SIG-M5 treated with dmso at 0.1 percent for 504 hours (cell line): ENCODE data around the gene FHL1.

Source experiments
- DNase-seq: peaks from one replicate; lab custom pipeline; 2025; ENCODE audit not compliant: unreplicated experiment; lab: John Stamatoyannopoulos, UW

FHL1 gene

DNA sequence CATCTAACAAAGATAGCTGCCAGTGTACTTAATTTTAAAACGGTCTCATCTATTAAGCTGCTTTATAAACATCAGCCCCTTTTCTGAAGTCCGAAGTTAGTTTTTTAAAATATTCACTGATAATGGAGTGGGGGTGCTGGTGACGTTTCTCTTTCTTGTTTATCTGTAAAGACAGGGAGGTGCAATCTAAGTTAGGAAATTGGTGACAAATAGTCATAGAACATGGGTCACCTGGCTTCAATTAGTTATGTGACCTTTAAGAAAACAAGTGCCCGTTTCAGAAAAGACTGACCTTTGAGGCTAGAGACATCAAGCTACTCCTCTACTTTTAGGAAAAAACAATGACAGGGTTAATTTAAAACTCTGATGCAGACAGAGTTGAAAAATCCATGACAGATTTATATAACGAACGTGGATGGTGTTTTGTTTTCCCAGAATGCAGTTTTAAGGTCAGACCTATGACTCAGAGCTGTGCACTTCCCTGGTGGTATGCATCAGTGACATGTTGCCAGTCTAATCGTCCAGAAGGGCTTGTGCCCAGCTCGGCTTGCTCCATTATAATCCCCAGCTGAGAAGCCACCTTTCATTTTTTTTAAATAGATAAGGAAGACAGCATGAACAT, 38.2 kb downstream of the FHL1 start:
- no peak for DNase-seq

DNA sequence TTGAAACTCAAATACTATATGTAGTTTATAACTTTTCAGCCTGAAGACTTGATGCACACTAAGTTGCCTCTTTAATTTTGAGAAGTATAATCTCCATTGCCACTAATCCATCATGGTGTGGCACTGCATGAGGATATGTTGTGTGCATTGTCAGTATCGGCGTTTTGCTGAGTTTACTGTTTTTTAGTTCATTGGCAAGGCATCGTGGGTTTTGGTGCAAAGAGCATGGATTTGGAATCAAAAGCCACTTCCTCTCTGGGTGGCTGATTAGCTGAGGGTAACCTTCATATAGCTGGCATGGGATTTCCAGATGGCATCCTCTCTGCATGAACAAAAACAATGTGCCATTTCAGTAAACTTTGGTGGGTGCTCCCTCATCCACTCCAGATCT, 38.7 kb downstream of the FHL1 start:
- DNase-seq, result no peak

DNA sequence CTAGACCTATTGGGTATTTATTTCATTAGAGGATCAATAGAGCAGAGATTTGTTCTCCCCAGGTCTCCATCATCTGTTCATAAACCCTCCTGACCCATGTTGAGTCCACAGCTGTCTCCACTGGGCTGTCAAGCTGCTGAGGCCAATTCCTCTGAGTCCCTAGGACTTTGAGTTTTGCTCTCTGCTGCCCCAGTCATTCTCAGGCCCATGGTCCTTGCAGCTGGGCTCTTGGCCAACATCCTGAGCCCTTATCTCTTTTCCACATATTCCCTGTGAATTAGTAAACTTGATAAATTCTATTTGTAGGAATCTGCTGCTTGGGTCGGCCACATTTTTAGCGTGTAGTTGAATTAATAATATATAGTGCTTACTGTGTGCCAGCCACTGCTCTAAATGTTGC, 41.9 kb downstream of the FHL1 start:
- no peak for DNase-seq

- no peak for DNase-seq
These were observed 42.8 kb downstream of the FHL1 start for GRCh38 chrX:136190038-136190713.

GRCh38 chrX:136191171-136191570, 43.8 kb downstream of the FHL1 start:
- DNase-seq, result no peak

GRCh38 chrX:136192135-136192534, 44.8 kb downstream of the FHL1 start:
- no peak for DNase-seq

- DNase-seq, result peak; percentile 45
These were observed 45.6 kb downstream of the FHL1 start for GRCh38 chrX:136192839-136193414.

GRCh38 chrX:136193771-136194170, 46.4 kb downstream of the FHL1 start:
- peak; percentile 59 for DNase-seq

DNA sequence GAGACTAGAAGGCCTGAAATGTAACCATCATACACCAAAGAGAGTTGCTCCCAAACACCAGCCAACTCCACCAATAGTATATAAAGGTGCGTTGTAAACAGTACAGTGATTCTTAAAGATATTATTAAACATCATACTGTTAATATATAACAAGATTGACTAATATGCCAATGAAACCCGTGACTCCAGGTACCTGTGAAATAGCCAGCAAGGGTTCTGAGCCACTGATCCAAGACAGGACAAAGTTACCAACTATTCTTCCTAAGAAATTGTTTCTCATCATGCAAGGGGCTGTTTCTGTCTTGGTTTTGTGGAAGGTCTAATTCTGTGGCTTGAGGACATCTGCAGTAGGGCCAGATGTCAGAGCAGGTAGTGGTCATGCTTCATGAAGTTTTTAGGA, 47.2 kb downstream of the FHL1 start:
- no peak for DNase-seq

DNA sequence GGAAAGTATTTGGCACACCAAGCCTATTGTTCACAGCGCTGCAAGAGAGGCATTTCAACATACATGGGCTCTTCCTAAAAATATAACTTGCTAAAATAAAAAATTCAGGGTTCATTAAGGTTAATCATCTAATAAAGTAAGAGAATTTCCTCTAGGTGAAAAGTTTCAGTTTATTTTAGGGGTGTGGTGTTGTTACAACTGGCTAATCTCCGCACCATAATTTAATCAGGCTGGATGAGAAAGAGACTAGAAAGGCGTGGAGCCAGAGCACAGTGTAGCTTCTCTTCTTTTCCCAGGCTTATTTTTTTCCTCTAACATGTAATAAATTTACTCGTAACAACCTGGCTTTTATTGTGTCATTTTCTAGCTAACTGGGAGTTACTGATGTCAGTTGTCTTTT, 47.9 kb downstream of the FHL1 start:
- DNase-seq, result no peak

DNA sequence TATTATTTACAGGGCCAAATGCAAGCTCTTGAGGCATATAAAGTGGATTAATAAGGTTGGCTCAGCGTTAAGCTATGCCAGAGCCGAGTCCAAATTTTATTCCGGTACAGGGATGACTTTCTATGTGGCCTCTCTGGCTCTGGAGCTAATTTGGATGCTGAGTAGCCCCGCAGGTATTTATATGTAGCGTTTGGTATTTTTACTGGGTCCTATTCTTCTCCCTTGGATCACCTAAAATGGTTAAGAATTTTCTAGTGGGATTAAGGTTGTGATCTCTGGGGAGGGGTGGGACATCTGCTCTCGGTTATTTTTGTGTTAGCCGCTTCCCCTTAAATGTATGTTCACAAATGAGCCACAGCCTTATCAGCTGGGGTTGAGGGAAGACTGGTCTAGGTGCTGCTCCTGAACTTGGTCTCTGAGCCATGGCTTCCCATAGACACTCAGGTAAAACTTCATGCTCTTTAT, 49.4 kb downstream of the FHL1 start:
- DNase-seq, result no peak

GRCh38 chrX:136198010-136198409, 50.7 kb downstream of the FHL1 start:
- DNase-seq, result no peak

- DNase-seq, result no peak
These were observed 51.4 kb downstream of the FHL1 start for GRCh38 chrX:136198678-136199243.

GRCh38 chrX:136199365-136199764, 52.0 kb downstream of the FHL1 start:
- no peak for DNase-seq

DNA sequence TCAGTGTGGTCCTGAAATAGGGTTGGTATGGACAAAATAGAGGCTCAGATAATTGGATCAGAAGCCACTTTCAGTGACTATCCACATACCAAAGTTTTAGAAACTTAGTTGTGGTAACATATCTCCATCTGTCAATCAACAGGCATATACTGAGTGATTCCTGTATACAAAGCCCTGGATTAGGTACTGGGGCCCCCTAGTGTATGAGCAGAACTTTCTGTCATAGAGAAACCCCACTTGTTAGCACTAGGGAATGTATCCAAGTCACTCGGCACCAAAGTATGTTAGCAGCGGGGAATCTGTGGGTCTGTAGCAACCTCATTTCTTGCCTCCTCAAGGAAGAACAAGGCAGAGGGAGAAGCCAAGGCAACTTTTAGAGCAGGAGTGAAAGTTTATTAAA, 53.1 kb downstream of the FHL1 start:
- DNase-seq, result peak; percentile 19

DNA sequence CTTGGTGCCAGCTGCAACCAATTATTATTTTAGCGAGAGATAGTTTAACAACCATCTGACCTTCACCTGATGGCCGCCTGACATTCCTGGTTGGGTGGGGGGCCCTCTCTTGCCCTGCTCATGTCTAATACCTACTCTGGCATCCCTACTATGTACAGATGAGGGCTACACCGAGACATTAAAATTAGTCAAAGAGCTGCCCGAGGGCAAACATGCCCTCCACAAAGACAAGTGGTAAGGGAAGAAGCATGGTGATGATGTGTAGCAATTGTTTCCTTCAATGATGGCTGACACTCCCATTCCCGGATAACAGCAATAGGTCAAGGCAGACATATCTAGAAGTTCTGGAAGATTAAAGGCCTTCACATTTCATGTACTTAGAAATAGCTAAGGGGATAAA, 54.3 kb downstream of the FHL1 start:
- no peak for DNase-seq

DNA sequence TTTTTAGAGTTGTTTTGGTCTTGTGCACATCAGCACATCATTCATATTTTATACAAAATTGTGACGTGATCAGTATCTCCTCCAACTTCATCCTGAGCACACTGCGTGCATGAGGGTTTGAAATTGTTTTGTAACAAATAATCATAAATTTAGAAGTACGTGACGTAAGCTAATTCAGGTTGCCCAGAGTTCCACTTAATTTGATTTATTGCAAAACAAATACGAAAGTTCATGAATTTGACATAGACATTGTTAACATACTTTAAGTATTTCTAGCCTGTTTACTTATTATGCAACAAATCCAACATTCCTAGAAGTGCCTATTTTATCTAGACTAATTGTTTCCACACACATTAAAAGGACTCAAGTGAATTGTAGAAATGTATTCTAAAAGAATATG, 55.6 kb downstream of the FHL1 start:
- no peak for DNase-seq

- DNase-seq, result no peak
These were observed 56.1 kb downstream of the FHL1 start for GRCh38 chrX:136203438-136203837.

GRCh38 chrX:136203951-136204350, 56.6 kb downstream of the FHL1 start:
- no peak for DNase-seq

DNA sequence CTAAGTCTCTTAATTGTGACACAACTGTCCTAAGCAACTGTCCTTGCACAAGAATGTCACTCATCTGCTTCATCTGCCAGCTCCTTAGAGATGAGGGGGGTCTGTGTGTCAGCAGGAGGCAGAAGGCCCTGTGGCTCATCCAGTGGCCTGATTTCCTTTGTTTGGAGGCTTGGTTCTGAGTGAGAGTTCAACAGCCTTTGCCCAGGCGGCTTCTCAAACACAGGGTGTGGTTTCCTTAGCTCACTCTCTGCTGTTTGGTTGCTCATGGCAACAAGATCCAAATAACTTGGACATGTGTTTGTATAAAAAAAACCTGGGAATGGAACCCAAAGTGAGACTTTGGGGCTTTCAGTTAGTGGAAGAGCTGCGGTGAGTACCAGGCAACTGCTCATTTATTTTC, 57.2 kb downstream of the FHL1 start:
- DNase-seq, result no peak

DNA sequence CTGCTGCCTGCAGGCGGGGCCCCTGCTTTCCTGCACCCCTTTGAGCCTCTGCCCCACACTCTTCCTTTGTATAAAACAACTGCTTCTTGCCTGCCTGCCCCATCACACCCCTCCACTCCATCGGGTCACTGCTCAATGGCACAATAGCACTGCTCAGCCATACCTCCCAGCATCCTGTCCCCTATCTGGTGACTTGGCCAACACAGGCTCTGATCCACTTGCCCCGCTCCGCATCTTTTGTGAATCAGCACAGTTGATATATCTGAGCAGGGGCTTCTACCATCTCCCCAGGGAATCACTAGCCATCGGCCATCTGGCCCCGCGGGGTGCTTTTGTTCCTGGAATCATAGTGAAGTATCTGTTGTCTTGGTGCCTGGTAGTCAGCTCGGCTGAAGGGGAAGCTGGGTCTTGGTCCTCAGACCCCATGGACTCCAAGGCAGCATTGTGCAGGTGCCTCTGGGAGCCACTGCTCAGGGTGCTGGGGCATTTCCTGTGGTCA, 58.6 kb downstream of the FHL1 start:
- no peak for DNase-seq

- no peak for DNase-seq
These were observed 59.6 kb downstream of the FHL1 start for GRCh38 chrX:136206916-136207315.
